ENCODE measurements around the gene IFT52.

Gene IFT52

GRCh38 chr20:43691928-43692524, 101.3 kb downstream of the IFT52 start:
- DNase-seq (ENCODE audit: low read depth): peak; percentile 33

GRCh38 chr20:43694763-43695162, 104.0 kb downstream of the IFT52 start:
- no peak for DNase-seq (ENCODE audit: low read depth)

GRCh38 chr20:43695571-43695970, 104.8 kb downstream of the IFT52 start:
- no peak for DNase-seq (ENCODE audit: low read depth)

Data from activated T-cell treated with anti-CD3 and anti-CD28 coated beads for 1 hour (primary cell).